CD1c-positive myeloid dendritic cell (primary cell): ENCODE measurements around the gene CALCB.
A peak's percentile ranks its signal among the peaks of the same experiment; 100 is the strongest.

Experiments
- DNase-seq: peaks from one replicate; pipeline ENCODE4 v3.0.0-alpha.2; 2016; ENCODE audit errors: extremely low spot score

Gene CALCB

DNA sequence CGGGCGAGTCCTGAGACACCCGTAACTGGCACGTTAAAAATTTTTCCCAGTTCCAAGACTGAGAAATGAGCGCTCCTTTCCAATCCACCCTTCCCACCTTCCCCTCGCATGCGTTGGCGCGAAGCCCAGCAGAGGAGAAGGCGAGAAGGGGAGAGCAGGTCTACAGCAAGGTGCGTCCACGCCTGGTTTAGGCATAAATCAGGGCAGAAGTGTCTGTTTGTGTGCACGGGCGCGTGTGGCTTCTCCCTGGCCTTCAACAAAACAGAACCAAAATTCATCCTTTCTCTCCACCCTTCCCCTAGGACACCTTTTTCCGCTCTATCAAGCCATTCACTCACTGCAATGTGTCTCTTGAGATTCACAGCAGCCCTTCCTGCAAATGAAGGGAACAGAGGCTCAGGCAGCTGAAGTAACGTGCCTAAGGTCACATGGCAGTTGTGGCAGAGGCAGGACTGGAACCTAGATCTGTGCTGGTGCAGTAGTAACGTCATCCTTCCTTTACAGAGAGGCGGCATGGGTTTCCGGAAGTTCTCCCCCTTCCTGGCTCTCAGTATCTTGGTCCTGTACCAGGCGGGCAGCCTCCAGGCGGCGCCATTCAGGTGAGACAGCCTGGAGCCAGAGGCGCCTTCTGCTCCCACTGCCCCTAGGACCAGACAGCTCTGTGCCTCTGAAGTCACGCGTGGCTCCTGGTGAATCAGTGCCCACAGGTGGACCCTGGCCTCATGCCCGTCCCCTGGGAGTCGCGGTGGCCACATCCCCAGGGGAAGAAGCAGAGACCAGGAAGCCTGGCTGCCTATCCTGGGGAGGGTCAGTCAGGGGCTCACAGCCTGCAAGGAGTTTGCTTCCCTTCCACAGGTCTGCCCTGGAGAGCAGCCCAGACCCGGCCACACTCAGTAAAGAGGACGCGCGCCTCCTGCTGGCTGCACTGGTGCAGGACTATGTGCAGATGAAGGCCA, 1.1 kb downstream of the CALCB start:
- DNase-seq, result peak; percentile 63

GRCh38 chr11:15075162-15075526, 1.8 kb downstream of the CALCB start:
- no peak for DNase-seq

GRCh38 chr11:15091175-15091574, 17.8 kb downstream of the CALCB start:
- no peak for DNase-seq

DNA sequence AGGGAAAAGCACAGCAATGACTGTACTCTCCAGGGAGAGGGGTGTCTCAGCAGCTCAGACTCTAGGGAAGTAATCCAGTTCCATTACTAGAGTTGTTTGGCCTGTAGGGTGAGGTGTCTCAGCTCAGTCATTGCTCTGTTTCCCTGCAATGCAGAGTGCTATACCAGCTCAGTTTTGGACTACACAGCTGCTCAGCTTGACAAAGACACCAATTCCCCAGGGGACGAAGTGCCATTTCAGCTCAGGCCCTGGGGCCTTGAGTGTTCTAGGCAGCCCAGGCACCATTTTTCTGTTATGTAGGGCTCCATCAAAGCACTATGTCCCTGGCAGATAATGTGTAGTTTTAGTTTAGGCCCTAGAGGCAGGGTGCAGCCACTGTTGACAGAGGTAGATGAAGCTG, 18.2 kb downstream of the CALCB start:
- no peak for DNase-seq

DNA sequence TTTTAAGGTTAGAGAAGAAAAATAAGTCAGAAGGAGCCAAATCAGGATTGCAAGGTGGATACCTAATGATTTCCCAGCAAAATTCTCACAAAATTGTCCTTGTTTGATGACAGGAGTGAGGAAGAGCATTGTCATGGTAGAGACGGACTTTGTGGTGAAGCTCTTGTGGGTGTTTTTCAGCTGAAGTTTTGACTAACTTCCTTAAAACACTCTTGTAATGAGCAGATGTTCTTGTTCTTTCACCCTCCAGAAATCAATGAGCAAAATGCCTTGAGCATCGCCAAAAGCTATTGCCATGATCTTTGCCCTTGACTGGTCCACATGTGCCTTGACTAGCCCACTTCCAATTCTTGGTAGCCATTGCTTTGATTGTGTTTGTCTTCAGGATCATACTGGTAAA, 20.0 kb downstream of the CALCB start:
- DNase-seq, result peak; percentile 20

GRCh38 chr11:15095736-15096228, 22.4 kb downstream of the CALCB start:
- no peak for DNase-seq

GRCh38 chr11:15097411-15097810, 24.0 kb downstream of the CALCB start:
- DNase-seq, result no peak

GRCh38 chr11:15099267-15099666, 25.9 kb downstream of the CALCB start:
- no peak for DNase-seq

- peak; percentile 68 for DNase-seq
These were observed 27.8 kb downstream of the CALCB start for GRCh38 chr11:15101072-15101709.

GRCh38 chr11:15104166-15104565, 30.8 kb downstream of the CALCB start:
- DNase-seq, result no peak

DNA sequence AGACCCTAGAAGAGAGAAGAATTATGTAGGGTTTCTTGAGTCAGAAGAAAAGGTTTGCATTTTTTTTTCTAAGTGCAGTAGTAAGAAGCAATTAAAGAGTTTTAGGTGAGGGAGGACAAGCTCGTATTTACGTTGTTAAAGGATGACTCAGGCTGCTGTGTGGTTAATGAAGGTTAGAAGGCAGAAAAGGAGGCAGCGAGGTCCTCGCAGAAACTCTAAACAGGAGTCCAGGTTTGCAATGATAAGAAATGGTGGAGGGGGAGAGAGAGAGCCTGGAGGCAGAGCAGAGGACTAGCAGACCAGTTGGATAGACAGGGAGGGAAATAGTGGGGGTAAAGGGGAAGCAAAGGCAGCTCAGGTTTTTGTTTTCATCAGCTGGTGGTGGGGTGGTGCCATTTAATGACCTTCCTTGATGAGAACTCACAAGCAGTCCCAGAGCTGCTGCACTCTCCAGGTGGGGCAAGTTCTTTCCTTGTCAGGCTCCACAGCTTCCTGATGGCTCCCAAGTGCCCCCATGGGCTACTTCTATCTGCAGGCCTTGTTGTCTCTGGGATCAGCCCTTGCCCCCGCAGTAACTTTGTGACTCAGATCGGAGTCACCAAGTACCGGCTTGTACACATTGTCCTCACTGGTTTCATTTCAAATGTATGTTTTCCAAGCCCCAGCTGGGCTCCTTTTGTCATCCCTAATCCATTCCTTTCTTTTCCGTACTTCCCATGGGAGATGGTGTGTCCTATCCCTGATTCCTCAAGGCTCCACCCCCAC, 33.0 kb downstream of the CALCB start:
- DNase-seq, result no peak

DNA sequence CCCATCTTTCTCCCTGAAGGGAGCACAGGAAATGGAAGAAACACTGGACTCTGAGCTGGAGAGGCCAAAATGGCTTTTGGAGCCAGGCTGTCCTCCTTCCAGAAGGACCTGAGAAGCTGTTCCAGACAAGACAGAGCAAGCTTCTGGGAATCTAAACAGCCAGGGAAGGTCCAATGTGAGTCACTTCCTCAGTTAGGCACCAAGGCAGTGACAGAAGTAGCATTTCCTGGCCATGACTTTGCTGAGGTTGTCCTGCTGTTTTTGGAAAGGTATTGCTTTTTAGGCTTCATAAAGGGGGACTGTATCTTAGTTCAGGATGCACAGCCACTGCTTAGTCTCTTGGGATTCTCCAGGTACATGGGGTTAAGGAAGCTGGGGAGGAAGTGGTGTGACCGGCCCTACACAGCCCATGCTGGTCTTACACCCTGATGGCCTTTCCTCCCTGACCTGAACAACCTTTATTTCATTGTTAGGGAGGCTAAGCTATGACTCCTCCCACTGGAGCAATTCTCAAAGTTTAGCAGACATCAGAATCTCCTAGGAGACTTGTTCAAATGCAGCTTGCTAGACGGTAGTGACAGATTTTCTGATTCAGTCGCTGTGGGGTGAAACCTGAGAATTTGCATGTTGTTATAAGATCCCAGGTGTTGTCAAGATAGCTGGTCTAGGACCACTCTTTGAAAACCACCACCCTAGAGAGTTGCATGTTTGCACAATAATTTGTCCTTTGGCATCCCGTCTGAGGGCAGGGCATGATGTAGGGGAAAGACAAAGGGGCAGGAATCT, 34.5 kb downstream of the CALCB start:
- no peak for DNase-seq

GRCh38 chr11:15108592-15109130, 35.3 kb downstream of the CALCB start:
- DNase-seq, result no peak

- DNase-seq, result no peak
These were observed 36.2 kb downstream of the CALCB start for GRCh38 chr11:15109602-15110001.

DNA sequence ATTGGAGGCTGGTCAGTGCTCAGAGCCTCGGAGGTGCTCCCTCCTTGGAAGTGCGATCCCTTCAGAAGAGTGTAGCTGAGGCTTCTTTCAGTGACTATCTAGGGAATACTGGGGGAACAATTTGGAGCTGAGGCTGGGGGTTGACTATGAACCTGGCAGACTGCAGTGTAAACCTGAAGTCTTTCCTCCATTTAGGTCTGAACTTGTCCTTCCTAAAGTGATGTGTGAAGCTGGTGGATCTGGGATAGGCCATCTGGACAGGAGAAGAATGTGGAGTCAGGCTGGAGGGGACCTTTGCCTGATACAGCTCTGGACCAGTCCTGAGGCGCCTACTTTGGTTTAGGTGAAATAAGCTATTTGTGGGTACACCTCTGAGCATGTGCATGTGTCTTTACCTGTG, 37.8 kb downstream of the CALCB start:
- no peak for DNase-seq

- no peak for DNase-seq
These were observed 38.7 kb downstream of the CALCB start for GRCh38 chr11:15112131-15112541.

GRCh38 chr11:15113381-15113780, 40.0 kb downstream of the CALCB start:
- DNase-seq, result peak; percentile 19

DNA sequence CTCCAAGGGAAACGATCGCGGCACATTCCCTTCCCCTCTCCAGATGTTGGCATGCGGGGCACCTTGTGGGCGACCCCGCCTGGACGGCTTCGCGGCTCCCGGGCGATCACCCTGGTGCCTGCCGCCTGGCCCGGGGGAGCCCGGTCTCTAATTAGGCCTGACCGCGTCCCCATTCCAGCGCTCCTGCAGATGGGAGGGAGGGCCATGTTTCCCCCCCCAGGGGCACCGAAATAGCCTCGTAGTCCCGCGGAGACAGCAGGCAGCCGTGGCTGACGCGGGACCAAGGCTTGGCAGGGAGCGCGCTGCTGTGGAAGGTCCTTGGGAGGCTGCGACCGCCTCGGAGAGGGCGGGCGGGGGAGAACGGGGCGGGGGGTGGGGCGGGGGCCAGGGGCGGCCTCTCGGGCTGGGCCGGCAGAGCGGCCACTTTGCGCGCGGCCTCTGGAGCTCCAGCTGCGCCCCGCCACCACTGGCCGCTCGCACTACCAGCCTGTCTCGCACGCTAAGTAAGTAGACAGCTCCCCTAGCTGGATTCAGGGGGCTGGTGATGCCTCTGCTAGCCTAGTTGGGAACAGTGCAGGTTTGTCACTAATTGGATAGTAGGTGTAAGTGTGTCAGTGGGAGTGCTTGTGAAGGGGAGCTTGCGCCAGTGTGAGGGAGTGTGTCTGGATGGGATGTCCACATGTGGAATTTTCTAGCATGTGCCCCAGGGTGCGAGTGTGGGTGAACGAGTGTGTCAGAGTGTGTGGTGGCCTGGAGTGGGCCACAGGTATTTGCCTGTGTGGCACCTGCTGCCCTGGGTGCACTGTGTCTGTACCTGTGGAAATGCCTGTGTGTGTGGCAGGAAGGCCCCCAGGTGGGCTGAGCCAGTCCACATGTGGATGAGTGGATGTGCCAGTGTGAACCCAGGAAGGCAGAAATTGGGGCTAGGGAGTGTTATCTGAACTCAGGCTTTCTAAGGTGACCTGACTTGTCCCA, 41.4 kb downstream of the CALCB start, which contains the start of gene INSC:
TSS of gene INSC (plus strand) at position 423 of the 975 bp plus-strand sequence. CDS start 34,252 bp downstream, outside the sequence.
- DNase-seq, result no peak

DNA sequence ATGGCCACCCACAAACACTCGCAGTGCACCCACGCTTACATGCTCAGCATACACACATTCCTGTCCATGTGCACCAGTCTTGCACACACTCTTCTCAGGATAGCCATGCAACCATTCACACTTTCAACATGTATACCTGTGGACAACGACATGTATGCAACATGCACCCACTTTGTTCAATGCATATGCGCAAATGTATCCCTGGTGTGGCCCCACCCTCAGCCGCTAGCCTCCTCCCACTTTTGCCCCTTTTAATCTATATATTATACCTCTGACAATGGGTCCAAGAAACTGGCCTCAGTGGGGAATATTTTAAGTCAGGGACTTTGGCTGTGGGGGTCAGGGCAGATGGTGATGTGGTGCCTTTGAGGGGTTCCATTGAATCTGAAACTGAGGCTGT, 42.3 kb downstream of the CALCB start:
- no peak for DNase-seq

GRCh38 chr11:15117751-15118150, 44.4 kb downstream of the CALCB start:
- no peak for DNase-seq
